Neural cell (in vitro differentiated cells): ENCODE measurements around the gene SHISA7. TPM values are rescaled to one million over a fixed set of nuclear protein-coding genes. Genes with fewer than 3 reads are reported as not detected.

Experiments used
- H2AFZ ChIP-seq: fragments of 200-600, 300-800 bp; sonication (generic), shearing (Covaris generic); 2 replicates; pipeline ENCODE4 v1.6.0; 2014; ENCODE audit warnings: low read depth, mild to moderate bottlenecking, antibody characterized with exemption, low read length, moderate library complexity
- H3F3A ChIP-seq: fragments of 200-600 bp; shearing (Covaris generic); 2 replicates; pipeline ENCODE4 v1.6.1; 2016; ENCODE audit warnings: mild to moderate bottlenecking, moderate library complexity, mixed read lengths, antibody characterized with exemption, low read length; ENCODE audit not compliant: insufficient read depth, poor library complexity, severe bottlenecking
- H3K27ac ChIP-seq: fragments of 200-600, 300-800 bp; sonication (generic), shearing (Covaris generic); 2 replicates; pipeline ENCODE4 v1.5.1; 2014; ENCODE audit warnings: mild to moderate bottlenecking, low read length, moderate library complexity
- H3K27me3 ChIP-seq: fragments of 300-800, 200-600 bp; sonication (generic), shearing (Covaris generic); 2 replicates; pipeline ENCODE4 v1.6.0; 2014; ENCODE audit warnings: mild to moderate bottlenecking, low read depth, low read length, moderate library complexity; ENCODE audit not compliant: insufficient read depth
- H3K36me3 ChIP-seq: fragments of 300-800, 200-600 bp; sonication (generic), shearing (Covaris generic); 2 replicates; pipeline ENCODE4 v1.5.1; 2014; ENCODE audit warnings: mild to moderate bottlenecking, antibody characterized with exemption, low read length, moderate library complexity; ENCODE audit not compliant: insufficient read depth
- H3K4me2 ChIP-seq: fragments of 300-800, 200-600 bp; sonication (generic), shearing (Covaris generic); 2 replicates; pipeline ENCODE4 v1.6.0; 2014; ENCODE audit warnings: mild to moderate bottlenecking, low read length
- H3K4me3 ChIP-seq: fragments of 300-800, 200-600 bp; sonication (generic), shearing (Covaris generic); 2 replicates; pipeline ENCODE4 v1.5.1; 2014; ENCODE audit warnings: mild to moderate bottlenecking, low read length, moderate library complexity
- H3K79me2 ChIP-seq: fragments of 200-600 bp; shearing (Covaris generic); replicated peaks from 2 replicates; pipeline ENCODE4 v1.6.0; 2014; ENCODE audit warnings: mild to moderate bottlenecking, low read length, moderate library complexity; ENCODE audit not compliant: insufficient read depth
- H3K9ac ChIP-seq: fragments of 300-800, 200-600 bp; sonication (generic), shearing (Covaris generic); 2 replicates; pipeline ENCODE4 v1.6.1; 2016; ENCODE audit warnings: mild to moderate bottlenecking, low read length, mixed read lengths
- H3K9me2 ChIP-seq: fragments of 200-600 bp; shearing (Covaris generic); 2 replicates; pipeline ENCODE4 v1.6.1; 2016; ENCODE audit warnings: mild to moderate bottlenecking, low read length, mixed read lengths; ENCODE audit not compliant: insufficient read depth
- H3K9me3 ChIP-seq: fragments of 200-600, 300-800 bp; sonication (generic), shearing (Covaris generic); 2 replicates; pipeline ENCODE4 v1.6.1; 2016; ENCODE audit warnings: mild to moderate bottlenecking, mixed run types, low read length, moderate library complexity, mixed read lengths
- H4K20me1 ChIP-seq: fragments of 200-600 bp; shearing (Covaris generic); 2 replicates; pipeline ENCODE4 v1.6.1; 2016; ENCODE audit warnings: mild to moderate bottlenecking, mixed run types; ENCODE audit not compliant: insufficient read depth
- CTCF ChIP-seq: fragments of 450-650 bp; IDR thresholded peaks from 2 replicates; pipeline ENCODE4 v1.5.1; 2014; ENCODE audit warnings: antibody characterized with exemption, mild to moderate bottlenecking, moderate library complexity; ENCODE audit not compliant: poor library complexity, severe bottlenecking
- EP300 ChIP-seq: fragments of 450-650 bp; conservative IDR thresholded peaks from 2 replicates; pipeline ENCODE4 v1.6.1; 2014; ENCODE audit warnings: antibody characterized with exemption, mild to moderate bottlenecking, moderate library complexity; ENCODE audit not compliant: poor library complexity, severe bottlenecking
- EZH2 ChIP-seq: fragments of 200-600, 300-800 bp; shearing (Covaris generic), sonication (generic); IDR thresholded peaks from 2 replicates; pipeline ENCODE4 v1.6.1; 2014; ENCODE audit warnings: antibody characterized with exemption, low read length, borderline replicate concordance, mild to moderate bottlenecking; ENCODE audit not compliant: insufficient read depth, poor library complexity, severe bottlenecking
- MXI1 ChIP-seq: fragments of 450-650 bp; conservative IDR thresholded peaks from 2 replicates; pipeline ENCODE4 v1.6.1; 2014; ENCODE audit warnings: antibody characterized with exemption, mild to moderate bottlenecking; ENCODE audit not compliant: poor library complexity, severe bottlenecking
- POLR2AphosphoS5 ChIP-seq: IDR thresholded peaks from 2 replicates; pipeline ENCODE4 v1.6.1; 2012
- RAD21 ChIP-seq: fragments of 450-650 bp; conservative IDR thresholded peaks from 2 replicates; pipeline ENCODE4 v1.6.1; 2014; ENCODE audit warnings: antibody characterized with exemption, mild to moderate bottlenecking, moderate library complexity
- REST ChIP-seq: IDR thresholded peaks from 2 replicates; pipeline ENCODE4 v1.6.1; 2012; ENCODE audit warnings: borderline replicate concordance
- SMC3 ChIP-seq: fragments of 450-650 bp; conservative IDR thresholded peaks from 2 replicates; pipeline ENCODE4 v1.6.1; 2014; ENCODE audit warnings: antibody characterized with exemption, mild to moderate bottlenecking, moderate library complexity; ENCODE audit not compliant: poor library complexity
- TAF1 ChIP-seq: IDR thresholded peaks from 2 replicates; pipeline ENCODE4 v1.6.1; 2012; ENCODE audit warnings: low read depth
- polyA plus RNA-seq: library from polyadenylated mRNA; depleted of rRNA; stranded (reverse); fragments of >200 nt; gene quantifications from 2 replicates; pipeline ENCODE4 v1.2.3, GENCODE V29; 2014

Gene SHISA7
- polyA plus RNA-seq, 1 donor from 2014 or later, result 4.5 TPM

- Histone ChIP-seq H3K9ac (no peak overlapping the region), H3K9me3 (no peaks in the 10 kb centered on the region), H3K79me2 (no peaks in the 10 kb centered on the region), H3K9me2 (no peaks in the 10 kb centered on the region), H3K4me3 (no peak overlapping the region), H3K4me2 (no peak overlapping the region), H4K20me1 (no peaks in the 10 kb centered on the region), H3K27me3 (peaks cover 3% of the 10 kb centered on the region), H3F3A (no peaks in the 10 kb centered on the region), H2AFZ (no peak overlapping the region), H3K27ac (no peak overlapping the region), H3K36me3 (no peaks in the 10 kb centered on the region)
- TF ChIP-seq SMC3 (peak; percentile 46), RAD21 (peak; percentile 42), POLR2AphosphoS5 (no peak), REST (no peak), EP300 (no peak), MXI1 (no peak), TAF1 (no peak), EZH2 (no peak), CTCF (peak; percentile 59)
These were observed 11.7 kb upstream of the SHISA7 start for GRCh38 chr19:55454787-55455243.

GRCh38 chr19:55453511-55454260 is 10.6 kb upstream of the SHISA7 start:
- Histone ChIP-seq H3K9ac (no peak overlapping the region), H4K20me1 (no peaks in the 10 kb centered on the region), H3K4me3 (peak overlapping the region; percentile 99), H3K4me2 (no peak overlapping the region), H3K79me2 (no peaks in the 10 kb centered on the region), H3K9me2 (no peaks in the 10 kb centered on the region), H2AFZ (no peak overlapping the region), H3K36me3 (no peaks in the 10 kb centered on the region), H3K27me3 (peaks cover 3% of the 10 kb centered on the region), H3K27ac (peak overlapping the region; percentile 63), H3K9me3 (no peaks in the 10 kb centered on the region), H3F3A (no peaks in the 10 kb centered on the region)
- TF ChIP-seq CTCF (no peak), REST (no peak), MXI1 (no peak), EZH2 (no peak), EP300 (no peak), POLR2AphosphoS5 (no peak), RAD21 (no peak), TAF1 (no peak), SMC3 (no peak)
